WI38 (cell line): ENCODE measurements around the gene ADAM10.
"Not testable (repeated sequence)": the region's sequence is repeated elsewhere in the genome, so short reads cannot be mapped to it uniquely, and the experiment has no call there.

ENCODE experiments used
- H3K4me3 ChIP-seq: 2 replicates; pipeline ENCODE4 v1.5.1; 2011; ENCODE audit warnings: low read depth, mild to moderate bottlenecking, control low read depth, low read length
- TF ChIP-seq, protein P1 (sequence below): IDR thresholded peaks from 2 replicates; pipeline ENCODE4 v1.5.1; 2012; ENCODE audit warnings: low read depth, mild to moderate bottlenecking, control low read depth, low read length

ADAM10 gene

GRCh38 chr15:58779554-58779953, 30.0 kb upstream of the ADAM10 start:
- no peak overlapping the region for H3K4me3 ChIP-seq
- TF ChIP-seq, protein P1, sequence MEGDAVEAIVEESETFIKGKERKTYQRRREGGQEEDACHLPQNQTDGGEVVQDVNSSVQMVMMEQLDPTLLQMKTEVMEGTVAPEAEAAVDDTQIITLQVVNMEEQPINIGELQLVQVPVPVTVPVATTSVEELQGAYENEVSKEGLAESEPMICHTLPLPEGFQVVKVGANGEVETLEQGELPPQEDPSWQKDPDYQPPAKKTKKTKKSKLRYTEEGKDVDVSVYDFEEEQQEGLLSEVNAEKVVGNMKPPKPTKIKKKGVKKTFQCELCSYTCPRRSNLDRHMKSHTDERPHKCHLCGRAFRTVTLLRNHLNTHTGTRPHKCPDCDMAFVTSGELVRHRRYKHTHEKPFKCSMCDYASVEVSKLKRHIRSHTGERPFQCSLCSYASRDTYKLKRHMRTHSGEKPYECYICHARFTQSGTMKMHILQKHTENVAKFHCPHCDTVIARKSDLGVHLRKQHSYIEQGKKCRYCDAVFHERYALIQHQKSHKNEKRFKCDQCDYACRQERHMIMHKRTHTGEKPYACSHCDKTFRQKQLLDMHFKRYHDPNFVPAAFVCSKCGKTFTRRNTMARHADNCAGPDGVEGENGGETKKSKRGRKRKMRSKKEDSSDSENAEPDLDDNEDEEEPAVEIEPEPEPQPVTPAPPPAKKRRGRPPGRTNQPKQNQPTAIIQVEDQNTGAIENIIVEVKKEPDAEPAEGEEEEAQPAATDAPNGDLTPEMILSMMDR: no peak

DNA sequence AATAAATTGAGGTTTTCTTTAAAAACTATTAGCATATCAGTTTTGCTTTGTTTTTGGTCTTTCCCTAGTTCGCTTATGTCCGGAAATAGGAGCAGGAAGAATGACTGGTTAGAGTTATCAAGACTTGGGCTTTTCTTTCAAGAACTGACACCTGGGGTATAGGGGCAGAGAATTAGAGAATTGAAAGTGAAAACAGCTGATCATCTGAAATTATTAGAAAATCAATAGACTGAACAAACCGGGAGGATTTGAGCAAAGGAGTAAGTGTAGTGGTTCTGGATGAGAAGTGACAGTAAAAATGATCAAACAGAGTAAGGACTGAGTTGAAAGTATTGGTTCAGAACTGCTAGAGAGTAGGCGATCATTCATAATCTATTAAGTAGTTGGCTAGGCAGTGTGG, 27.6 kb upstream of the ADAM10 start:
- no peak overlapping the region for H3K4me3 ChIP-seq
- TF ChIP-seq, protein P1: no peak

GRCh38 chr15:58775402-58775801, 25.9 kb upstream of the ADAM10 start:
- TF ChIP-seq, protein P1: no peak
- no peak overlapping the region for H3K4me3 ChIP-seq

- TF ChIP-seq, protein P1: no peak
- H3K4me3 ChIP-seq: peak overlapping the region; percentile 97
Measured at GRCh38 chr15:58773024-58773423, 23.5 kb upstream of the ADAM10 start.

GRCh38 chr15:58771621-58772250, 22.2 kb upstream of the ADAM10 start:
- TF ChIP-seq, protein P1: 0 out of 2 replicates have a peak, but pooled peaks have one; percentile 2

DNA sequence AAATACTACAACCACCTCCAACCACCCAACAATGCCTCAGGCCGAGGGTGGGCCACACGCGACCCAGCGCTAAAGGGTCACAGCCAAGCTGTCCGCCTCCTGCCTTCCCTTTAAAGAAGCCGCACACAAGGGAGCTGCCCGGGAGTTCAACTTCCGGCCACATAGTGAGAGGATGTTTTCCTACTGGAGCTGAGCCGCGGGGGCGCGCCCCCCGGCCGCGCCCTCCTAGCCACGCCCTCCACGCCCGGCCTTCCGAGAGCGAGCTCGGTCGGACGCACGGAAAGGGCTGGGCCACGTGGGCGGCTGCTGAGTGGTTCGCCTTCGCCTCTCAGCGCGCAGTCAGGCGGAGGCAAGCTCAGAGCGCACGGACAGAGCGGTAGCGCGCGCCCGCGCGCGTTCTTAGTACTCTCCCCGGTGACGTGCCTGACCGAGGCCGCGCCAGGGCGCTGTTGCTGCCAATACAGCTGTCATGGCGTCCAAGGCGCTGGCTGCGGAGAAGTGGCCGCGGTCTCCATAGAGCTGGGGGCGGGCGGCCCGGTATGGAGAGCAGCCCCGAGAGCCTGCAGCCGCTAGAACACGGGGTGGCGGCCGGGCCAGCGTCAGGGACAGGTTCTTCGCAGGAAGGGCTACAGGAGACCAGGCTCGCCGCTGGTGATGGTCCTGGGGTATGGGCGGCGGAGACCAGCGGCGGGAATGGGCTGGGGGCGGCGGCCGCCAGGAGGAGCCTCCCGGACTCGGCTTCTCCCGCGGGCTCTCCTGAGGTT, 21.5 kb upstream of the ADAM10 start, which contains the start of gene MINDY2:
Gene MINDY2 (plus strand): TSS at position 446 of the 764 bp plus-strand sequence. CDS start 94 bp downstream, at position 540.
- TF ChIP-seq, protein P1: 0 out of 2 replicates have a peak, but pooled peaks have one; percentile 22
- H3K4me3 ChIP-seq: peak within 1 kb of the TSS; percentile 97

More at GRCh38 chr15:58771621-58772250, 22.2 kb upstream of the ADAM10 start:
- H3K4me3 ChIP-seq: peak overlapping the region; percentile 97

DNA sequence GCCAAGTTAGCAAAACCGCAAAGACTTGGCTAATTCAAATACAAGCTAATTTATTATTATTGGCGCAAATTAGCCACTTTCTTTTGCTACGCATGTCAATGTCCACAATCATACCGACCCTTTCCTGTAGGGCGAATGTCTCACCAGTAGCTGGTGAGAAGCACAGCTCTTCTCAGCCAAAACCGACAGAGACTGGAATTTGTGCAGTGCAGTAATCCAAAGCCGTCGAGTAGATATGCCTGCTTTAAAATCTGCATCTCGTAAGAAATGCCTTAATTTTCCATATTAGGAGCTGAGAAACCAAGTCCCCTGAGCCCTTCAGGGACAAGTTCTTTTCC, 21.0 kb upstream of the ADAM10 start:
- TF ChIP-seq, protein P1: no peak
- H3K4me3 ChIP-seq: peak overlapping the region; percentile 97

DNA sequence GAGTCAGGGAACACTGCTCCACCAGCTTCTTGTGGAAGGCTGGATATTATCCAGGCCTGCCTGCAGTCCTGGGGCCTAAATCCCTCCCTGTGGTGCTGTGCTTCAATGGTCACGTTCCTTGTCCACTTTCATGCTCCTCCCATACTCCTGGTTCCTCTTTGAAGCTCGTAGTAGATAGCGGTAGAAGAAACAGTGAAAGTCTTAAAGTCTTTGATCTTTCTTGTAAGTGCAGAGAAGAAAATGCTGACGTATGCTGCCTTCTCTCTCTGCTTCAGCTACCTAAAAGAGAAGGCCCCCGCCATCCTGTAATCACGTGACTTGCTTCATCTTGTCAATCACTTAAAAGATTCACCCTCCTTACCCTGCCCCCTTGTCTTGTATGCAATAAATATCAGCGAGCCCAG, 19.1 kb upstream of the ADAM10 start:
- H3K4me3 ChIP-seq: not testable (repeated sequence)
